Measurements from ENCODE around the gene TEAD2.

The TEAD2 gene

DNA sequence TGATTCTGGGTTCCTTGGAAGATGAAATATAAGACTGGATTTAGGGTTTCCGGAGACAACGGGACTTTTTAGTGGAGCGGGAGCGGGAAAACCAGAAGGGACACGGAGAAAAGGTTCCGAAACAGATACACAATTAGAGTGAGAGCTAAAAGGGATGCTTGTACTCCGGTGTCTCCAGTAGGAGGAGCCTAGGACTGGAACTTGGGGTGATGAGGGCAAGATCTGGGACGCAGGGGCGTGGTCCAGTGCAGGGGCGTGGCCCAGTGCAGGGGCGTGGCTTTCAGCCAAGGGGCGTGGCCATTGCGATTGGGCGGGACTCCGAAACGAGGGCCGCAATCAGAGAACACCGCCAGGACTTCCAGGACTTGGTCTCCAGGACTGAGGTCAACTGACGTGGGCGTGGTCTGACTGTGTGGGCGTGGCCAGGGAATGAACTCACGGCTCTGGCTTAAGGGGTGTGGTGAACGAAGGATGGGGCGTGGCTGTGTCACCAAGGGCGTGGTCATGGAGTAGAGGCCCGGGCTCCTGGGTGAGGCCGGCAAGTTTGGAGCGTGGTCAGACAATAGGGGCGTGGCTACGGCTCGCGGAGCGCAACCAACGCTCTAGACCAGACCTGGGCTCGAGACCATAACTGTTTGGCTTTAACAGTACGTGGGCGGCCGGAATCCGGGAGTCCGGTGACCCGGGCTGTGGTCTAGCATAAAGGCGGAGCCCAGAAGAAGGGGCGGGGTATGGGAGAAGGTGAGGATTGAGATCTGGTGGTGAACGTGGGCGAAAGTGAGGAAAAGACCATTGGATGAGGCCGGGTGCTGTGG, 1.3 kb upstream of the TEAD2 start, which contains the start of gene DKKL1:
TSS of gene DKKL1 (plus strand) at position 610 of the 815 bp plus-strand sequence. CDS start at position 732, 122 bp downstream.
- H3K27ac ChIP-seq (ENCODE audit: insufficient read depth, low read length, poor library complexity, severe bottlenecking): no peak within 1 kb of the TSS
- H3K4me3 ChIP-seq (ENCODE audit: insufficient read depth, low read depth, low read length, poor library complexity, severe bottlenecking): peak within 1 kb of the TSS; percentile 23
- H3K27me3 ChIP-seq (replicated peaks; ENCODE audit: control insufficient read depth, insufficient read depth, low read length, poor library complexity, severe bottlenecking): peaks cover 32% of the 10 kb centered on the region
- peaks cover 26% of the 10 kb centered on the region for H3K4me1 ChIP-seq (ENCODE audit: control insufficient read depth, insufficient read depth, low read length, poor library complexity, severe bottlenecking)
- peak; percentile 45 to 59 (median 59) for DNase-seq
- no peaks in the 10 kb centered on the region for H3K36me3 ChIP-seq (ENCODE audit: control insufficient read depth, insufficient read depth, low read length)
- no peaks in the 10 kb centered on the region for H3K9me3 ChIP-seq (ENCODE audit: control insufficient read depth, low read length)

DNA sequence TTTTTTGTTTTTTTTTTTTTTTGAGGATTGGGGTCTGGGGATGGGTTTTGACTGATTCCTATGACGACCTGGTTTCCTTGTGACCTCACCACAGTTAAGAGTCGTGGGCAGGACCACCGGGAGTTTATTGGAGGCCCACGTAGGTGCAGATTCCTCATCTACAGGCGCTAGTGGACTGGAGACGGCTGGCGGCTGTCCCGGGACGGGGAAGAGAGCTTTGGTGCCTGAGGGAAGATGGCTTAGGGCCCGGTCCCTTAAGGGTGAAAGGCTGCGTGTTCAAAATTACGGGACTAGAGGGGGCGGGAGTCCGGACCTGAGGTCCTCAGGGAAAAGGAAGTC, 682 bp upstream of the TEAD2 start:
- H3K4me1 ChIP-seq (ENCODE audit: control insufficient read depth, insufficient read depth, low read length, poor library complexity, severe bottlenecking): peaks cover 26% of the 10 kb centered on the region
- no peak overlapping the region for H3K27ac ChIP-seq (ENCODE audit: insufficient read depth, low read length, poor library complexity, severe bottlenecking)
- peaks cover 32% of the 10 kb centered on the region for H3K27me3 ChIP-seq (replicated peaks; ENCODE audit: control insufficient read depth, insufficient read depth, low read length, poor library complexity, severe bottlenecking)
- no peaks in the 10 kb centered on the region for H3K9me3 ChIP-seq (ENCODE audit: control insufficient read depth, low read length)
- no peaks in the 10 kb centered on the region for H3K36me3 ChIP-seq (ENCODE audit: control insufficient read depth, insufficient read depth, low read length)
- no peak for DNase-seq
- peak overlapping the region; percentile 23 for H3K4me3 ChIP-seq (ENCODE audit: insufficient read depth, low read depth, low read length, poor library complexity, severe bottlenecking)

DNA sequence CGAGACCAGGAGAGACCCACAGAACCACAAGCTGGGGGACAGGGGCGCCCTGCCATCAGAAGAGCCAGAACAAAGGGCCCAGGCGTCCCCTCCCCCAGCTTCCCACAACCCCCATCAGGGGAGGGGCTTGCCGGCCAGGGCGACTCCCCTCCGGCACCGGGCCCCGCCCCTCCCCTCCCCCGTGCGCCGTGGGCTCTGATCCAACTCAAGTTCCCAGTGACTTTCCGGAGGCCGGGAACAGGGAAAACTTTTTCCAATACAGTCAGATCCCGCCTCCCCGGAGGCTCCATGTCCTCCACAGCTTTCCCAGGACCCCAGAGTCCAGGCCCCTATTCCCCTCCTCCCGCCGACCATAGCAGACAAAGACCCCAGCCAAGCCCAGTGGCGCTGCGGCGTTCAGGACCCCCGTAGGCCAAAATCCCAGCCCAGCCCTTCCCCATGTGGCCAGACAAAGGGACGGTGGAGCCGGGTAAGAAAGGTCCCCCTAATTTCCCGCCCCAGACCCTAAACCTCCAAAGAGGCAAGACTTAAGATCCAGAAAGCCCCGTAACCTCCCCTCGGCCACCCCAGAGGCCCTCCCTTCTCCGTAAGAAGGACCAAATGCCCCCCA, 673 bp downstream of the TEAD2 start:
- Histone ChIP-seq H3K36me3 (ENCODE audit: control insufficient read depth, insufficient read depth, low read length) (no peaks in the 10 kb centered on the region), H3K9me3 (ENCODE audit: control insufficient read depth, low read length) (no peaks in the 10 kb centered on the region), H3K27ac (ENCODE audit: insufficient read depth, low read length, poor library complexity, severe bottlenecking) (no peak overlapping the region), H3K4me1 (ENCODE audit: control insufficient read depth, insufficient read depth, low read length, poor library complexity, severe bottlenecking) (peaks cover 26% of the 10 kb centered on the region), H3K4me3 (ENCODE audit: insufficient read depth, low read depth, low read length, poor library complexity, severe bottlenecking) (no peak overlapping the region), H3K27me3 (replicated peaks; ENCODE audit: control insufficient read depth, insufficient read depth, low read length, poor library complexity, severe bottlenecking) (peaks cover 32% of the 10 kb centered on the region)
- no peak for DNase-seq

DNA sequence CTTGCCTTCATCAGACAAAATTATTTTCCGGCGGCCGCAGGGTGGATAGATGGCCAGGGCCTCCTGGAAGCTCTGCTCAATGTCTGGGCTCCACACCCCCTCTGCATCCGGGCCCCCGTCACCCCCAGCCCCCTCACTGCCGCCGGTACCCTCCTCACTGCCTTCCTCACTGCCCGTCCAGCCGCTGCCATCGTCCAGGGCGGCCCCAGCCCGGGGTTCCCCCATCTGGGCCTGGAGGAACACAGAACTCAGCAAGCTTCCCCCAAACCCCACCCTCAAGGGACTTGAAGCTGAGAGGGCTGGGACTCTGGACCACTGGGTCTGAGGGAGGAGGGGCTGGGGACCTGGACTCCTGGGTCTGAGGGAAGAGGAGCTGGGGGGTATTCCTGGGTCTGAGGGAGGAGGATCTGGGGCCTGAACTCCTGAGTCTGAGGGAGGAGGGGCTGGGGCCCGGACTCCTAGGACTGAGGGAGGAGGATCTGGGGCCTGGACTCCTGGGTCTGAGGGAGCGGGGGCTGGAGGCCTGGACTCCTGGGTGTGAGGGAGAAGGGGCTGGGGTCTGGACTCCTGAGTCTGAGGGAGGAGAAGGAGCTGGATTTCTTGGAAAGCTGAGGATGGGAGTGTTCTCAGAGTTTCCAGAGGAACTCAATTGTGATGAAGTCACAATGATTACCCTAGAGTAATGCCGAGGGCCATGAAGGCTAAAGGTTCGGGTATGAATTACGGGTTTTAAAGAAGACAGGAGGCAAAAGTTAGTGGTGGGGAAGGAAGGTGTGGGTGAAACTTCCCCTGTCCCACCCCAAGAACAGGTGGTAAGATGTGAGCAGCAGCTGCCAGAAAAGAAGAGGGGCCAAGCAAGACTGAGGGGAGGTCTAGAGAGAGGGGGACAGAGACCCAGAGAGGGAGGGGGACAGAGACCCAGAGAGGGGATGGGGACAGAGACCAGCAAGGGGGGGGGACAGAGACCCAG, 2.1 kb downstream of the TEAD2 start:
- no peak overlapping the region for H3K27ac ChIP-seq (ENCODE audit: insufficient read depth, low read length, poor library complexity, severe bottlenecking)
- no peak for DNase-seq
- no peaks in the 10 kb centered on the region for H3K9me3 ChIP-seq (ENCODE audit: control insufficient read depth, low read length)
- H3K4me1 ChIP-seq (ENCODE audit: control insufficient read depth, insufficient read depth, low read length, poor library complexity, severe bottlenecking): peaks cover 31% of the 10 kb centered on the region
- H3K27me3 ChIP-seq (replicated peaks; ENCODE audit: control insufficient read depth, insufficient read depth, low read length, poor library complexity, severe bottlenecking): peaks cover 33% of the 10 kb centered on the region
- H3K4me3 ChIP-seq (ENCODE audit: insufficient read depth, low read depth, low read length, poor library complexity, severe bottlenecking): no peak overlapping the region
- H3K36me3 ChIP-seq (ENCODE audit: control insufficient read depth, insufficient read depth, low read length): no peaks in the 10 kb centered on the region

DNA sequence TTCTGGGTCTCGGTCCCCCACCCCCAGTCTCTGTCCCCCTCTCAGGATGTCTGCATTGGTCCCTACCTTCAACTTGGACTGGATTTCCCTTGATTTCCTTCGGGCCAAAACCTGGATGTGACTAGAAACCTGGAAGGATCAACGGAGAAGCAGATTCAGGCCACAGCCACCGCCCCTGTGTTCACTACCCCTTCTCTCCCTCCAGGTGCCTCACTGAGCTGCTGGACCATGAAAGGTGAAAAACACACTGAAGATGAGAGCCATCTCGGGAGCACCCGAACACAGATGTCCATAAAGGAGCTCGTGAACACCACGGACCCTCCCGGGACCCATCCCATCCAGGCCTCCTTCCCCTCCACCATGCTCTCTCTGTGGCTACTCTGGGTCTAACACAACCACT, 5.0 kb downstream of the TEAD2 start:
- Histone ChIP-seq H3K4me1 (ENCODE audit: control insufficient read depth, insufficient read depth, low read length, poor library complexity, severe bottlenecking) (peaks cover 13% of the 10 kb centered on the region), H3K27ac (ENCODE audit: insufficient read depth, low read length, poor library complexity, severe bottlenecking) (no peak overlapping the region), H3K27me3 (replicated peaks; ENCODE audit: control insufficient read depth, insufficient read depth, low read length, poor library complexity, severe bottlenecking) (peaks cover 10% of the 10 kb centered on the region), H3K36me3 (ENCODE audit: control insufficient read depth, insufficient read depth, low read length) (no peaks in the 10 kb centered on the region), H3K4me3 (ENCODE audit: insufficient read depth, low read depth, low read length, poor library complexity, severe bottlenecking) (no peak overlapping the region), H3K9me3 (ENCODE audit: control insufficient read depth, low read length) (no peaks in the 10 kb centered on the region)
- no peak for DNase-seq

DNA sequence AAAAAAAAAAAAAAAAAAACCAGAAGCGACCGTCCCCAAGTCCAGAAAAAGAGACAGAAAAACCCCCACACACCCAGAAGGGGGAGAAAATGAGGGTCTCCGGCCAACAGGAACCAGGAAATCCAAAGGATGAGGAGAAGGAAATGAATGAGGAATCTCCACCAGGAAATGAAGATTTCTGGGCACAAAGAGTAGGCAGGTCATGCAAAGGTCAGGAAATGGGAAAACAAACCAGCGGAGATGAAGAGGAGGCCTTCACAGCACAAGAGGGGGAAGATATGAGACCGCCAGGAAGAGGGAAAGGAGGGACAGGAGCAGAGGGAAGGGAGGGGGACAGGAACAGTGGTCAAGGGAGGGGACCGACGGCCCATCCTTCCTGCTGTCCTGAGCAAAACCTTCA, 5.8 kb downstream of the TEAD2 start:
- peaks cover 6% of the 10 kb centered on the region for H3K27me3 ChIP-seq (replicated peaks; ENCODE audit: control insufficient read depth, insufficient read depth, low read length, poor library complexity, severe bottlenecking)
- H3K9me3 ChIP-seq (ENCODE audit: control insufficient read depth, low read length): no peaks in the 10 kb centered on the region
- no peak overlapping the region for H3K4me3 ChIP-seq (ENCODE audit: insufficient read depth, low read depth, low read length, poor library complexity, severe bottlenecking)
- H3K36me3 ChIP-seq (ENCODE audit: control insufficient read depth, insufficient read depth, low read length): no peaks in the 10 kb centered on the region
- H3K4me1 ChIP-seq (ENCODE audit: control insufficient read depth, insufficient read depth, low read length, poor library complexity, severe bottlenecking): peaks cover 6% of the 10 kb centered on the region
- no peak for DNase-seq
- H3K27ac ChIP-seq (ENCODE audit: insufficient read depth, low read length, poor library complexity, severe bottlenecking): no peak overlapping the region

DNA sequence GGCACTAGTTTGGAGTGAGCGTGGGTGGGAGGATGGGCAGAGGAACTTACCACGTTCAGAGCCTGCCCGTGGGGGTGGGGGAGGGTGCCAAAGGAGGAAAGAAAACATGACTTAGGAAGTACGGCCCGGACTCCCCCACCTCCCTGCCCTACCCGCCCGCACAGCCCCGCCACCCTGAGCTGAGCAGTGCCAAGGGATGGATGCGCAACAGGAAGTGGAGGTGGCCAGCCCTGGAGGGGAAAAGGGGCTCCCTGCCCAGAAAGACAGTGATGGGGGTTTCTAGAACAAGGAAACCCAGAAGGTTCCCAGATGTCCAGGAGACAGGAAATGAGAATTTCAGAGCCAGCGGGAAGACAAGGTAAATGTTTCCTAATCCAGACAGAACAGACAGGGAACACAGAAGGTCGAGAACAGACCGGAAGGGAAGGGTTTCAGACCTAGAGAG, 6.3 kb downstream of the TEAD2 start:
- H3K4me3 ChIP-seq (ENCODE audit: insufficient read depth, low read depth, low read length, poor library complexity, severe bottlenecking): no peak overlapping the region
- H3K4me1 ChIP-seq (ENCODE audit: control insufficient read depth, insufficient read depth, low read length, poor library complexity, severe bottlenecking): peaks cover 6% of the 10 kb centered on the region
- no peaks in the 10 kb centered on the region for H3K9me3 ChIP-seq (ENCODE audit: control insufficient read depth, low read length)
- no peak for DNase-seq
- no peaks in the 10 kb centered on the region for H3K36me3 ChIP-seq (ENCODE audit: control insufficient read depth, insufficient read depth, low read length)
- peaks cover 6% of the 10 kb centered on the region for H3K27me3 ChIP-seq (replicated peaks; ENCODE audit: control insufficient read depth, insufficient read depth, low read length, poor library complexity, severe bottlenecking)
- no peak overlapping the region for H3K27ac ChIP-seq (ENCODE audit: insufficient read depth, low read length, poor library complexity, severe bottlenecking)

DNA sequence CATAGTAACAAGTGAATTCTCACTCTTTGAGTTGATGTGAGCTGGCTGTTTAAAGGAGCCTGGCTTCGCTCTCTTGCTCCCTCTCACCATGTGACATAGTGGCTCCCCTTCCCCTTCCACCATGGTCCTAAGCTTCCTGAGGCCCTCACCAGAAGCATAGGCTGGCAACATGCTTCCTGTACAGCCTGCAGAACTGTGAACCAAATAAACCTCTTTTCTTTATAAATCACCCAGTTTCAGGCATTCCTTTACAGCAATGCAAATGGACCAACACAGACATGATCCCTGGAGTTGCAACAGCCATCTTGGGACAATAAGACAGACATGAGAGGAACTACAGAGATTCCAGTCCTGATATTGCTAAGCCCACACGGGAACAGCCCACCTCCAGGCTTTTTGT, 12.6 kb downstream of the TEAD2 start:
- H3K9me3 ChIP-seq (ENCODE audit: control insufficient read depth, low read length): no peaks in the 10 kb centered on the region
- DNase-seq: no peak
- no peak overlapping the region for H3K27ac ChIP-seq (ENCODE audit: insufficient read depth, low read length, poor library complexity, severe bottlenecking)
- H3K4me3 ChIP-seq (ENCODE audit: insufficient read depth, low read depth, low read length, poor library complexity, severe bottlenecking): no peak overlapping the region
- H3K27me3 ChIP-seq (replicated peaks; ENCODE audit: control insufficient read depth, insufficient read depth, low read length, poor library complexity, severe bottlenecking): no peaks in the 10 kb centered on the region
- H3K36me3 ChIP-seq (ENCODE audit: control insufficient read depth, insufficient read depth, low read length): no peaks in the 10 kb centered on the region
- H3K4me1 ChIP-seq (ENCODE audit: control insufficient read depth, insufficient read depth, low read length, poor library complexity, severe bottlenecking): no peaks in the 10 kb centered on the region

DNA sequence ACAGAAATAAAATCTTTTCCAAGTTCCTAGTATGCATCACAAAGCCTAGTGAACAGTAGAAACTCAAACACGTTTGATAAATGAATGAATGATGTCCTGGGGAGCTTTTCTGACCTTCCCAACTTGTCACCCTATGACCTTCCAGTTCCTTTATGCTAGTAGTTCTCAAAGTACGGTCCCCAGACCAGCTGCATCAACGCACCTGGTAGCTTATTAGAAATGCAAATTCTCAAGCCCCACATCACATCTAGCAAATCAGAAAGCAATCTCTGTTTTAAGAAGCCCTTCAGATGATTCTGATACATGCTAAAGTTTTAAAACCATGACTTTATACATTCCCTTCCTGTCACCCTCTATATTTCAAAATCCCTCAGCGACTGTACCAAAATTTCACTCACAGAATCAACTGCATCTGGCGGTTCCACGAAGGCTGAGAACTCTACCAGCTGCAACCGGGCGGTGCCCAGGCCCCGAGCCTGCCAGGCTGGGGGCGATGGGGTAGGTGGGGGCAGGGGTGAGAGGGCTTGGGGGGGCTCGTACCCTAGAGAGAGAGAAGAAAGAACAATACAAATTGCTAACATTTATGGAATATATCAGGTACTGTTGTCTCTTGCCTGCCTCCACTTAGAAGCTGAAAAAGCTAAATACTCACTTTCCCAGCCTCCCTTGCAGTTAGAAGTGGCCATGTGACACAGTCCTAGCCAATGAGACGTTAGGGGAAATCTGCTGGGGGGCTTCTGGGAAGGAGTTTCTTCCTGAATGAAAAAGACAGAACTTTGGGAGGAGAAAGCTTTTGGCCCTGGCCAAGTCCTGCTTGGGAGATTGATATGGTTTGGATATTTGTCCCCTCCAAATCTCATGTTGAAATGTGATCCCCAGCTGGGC, 13.7 kb downstream of the TEAD2 start:
- Histone ChIP-seq H3K4me1 (ENCODE audit: control insufficient read depth, insufficient read depth, low read length, poor library complexity, severe bottlenecking) (no peaks in the 10 kb centered on the region), H3K36me3 (ENCODE audit: control insufficient read depth, insufficient read depth, low read length) (no peaks in the 10 kb centered on the region), H3K27ac (ENCODE audit: insufficient read depth, low read length, poor library complexity, severe bottlenecking) (no peak overlapping the region), H3K9me3 (ENCODE audit: control insufficient read depth, low read length) (no peaks in the 10 kb centered on the region), H3K27me3 (replicated peaks; ENCODE audit: control insufficient read depth, insufficient read depth, low read length, poor library complexity, severe bottlenecking) (no peaks in the 10 kb centered on the region), H3K4me3 (ENCODE audit: insufficient read depth, low read depth, low read length, poor library complexity, severe bottlenecking) (no peak overlapping the region)
- no peak for DNase-seq
